ENCODE results near the gene MGAT5B.

Gene MGAT5B

GRCh38 chr17:76927982-76928381 lies 59.8 kb downstream of the MGAT5B start:
- DNase-seq (ENCODE audit: low spot score) = no peak

DNA sequence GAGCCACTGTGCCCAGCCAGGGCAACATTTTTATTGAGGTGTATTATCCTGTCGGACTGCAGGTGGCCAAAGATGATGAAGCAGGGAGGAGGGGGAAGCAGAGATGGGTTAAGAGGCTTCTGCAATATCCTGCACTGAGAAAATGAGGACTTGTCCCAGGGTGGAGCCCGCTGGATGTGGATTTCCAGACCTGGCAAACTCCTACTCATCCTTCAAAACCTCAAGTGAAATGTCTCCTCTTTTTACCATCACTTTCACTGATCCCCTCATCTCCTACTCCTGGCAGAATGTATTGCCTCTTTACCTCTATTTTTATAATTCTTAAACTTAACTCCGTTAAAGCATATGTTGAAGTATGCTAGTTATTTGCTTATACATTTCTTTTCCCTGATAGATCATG lies 60.9 kb downstream of the MGAT5B start:
- DNase-seq (ENCODE audit: low spot score) = no peak

GRCh38 chr17:76929601-76930000 lies 61.4 kb downstream of the MGAT5B start:
- no peak for DNase-seq (ENCODE audit: low spot score)

- no peak for DNase-seq (ENCODE audit: low spot score)
Observed at GRCh38 chr17:76930107-76930506, 61.9 kb downstream of the MGAT5B start.

DNA sequence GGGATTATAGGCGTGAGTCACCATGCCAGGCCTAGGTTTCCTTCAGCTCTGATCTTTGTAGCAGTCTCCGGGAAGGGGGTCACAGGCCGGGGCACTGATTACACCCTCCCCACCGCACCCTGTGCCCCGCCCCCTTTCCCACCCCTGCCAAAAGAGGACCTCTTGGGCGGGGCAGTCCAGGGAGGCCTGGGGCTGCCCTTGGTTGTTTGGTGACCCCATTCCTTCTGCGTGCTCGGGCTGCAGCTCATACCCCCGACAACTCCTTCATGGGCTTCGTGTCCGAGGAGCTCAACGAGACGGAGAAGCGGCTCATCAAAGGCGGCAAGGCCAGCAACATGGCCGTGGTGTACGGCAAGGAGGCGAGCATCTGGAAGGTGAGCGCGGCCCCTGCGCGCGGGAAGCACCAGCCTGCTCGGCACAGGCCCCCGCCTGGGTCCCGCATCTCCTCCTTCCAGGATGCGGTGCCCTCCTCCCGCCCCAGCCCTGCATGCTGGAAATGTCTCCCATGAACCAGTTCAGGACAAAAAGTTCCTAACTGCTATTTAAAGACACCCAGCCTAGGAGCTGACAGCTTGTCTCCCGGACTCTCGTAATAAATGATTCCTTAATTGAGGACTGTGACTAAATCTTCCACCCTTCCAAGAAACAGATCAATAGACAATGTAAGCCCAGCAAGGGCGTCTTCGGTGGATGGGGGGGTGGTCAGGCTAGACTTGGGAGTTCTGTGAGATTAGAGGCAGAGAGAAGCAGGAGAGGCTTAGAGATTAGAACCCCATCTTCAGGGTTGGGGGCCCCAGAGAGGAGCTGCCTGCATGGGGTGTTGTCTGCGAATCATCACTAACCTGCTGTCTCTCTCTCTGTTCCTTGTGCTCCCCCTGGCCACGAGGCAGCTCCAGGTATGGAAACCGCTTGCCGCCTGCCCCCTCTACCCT lies 64.5 kb downstream of the MGAT5B start:
- no peak for DNase-seq (ENCODE audit: low spot score)

DNA sequence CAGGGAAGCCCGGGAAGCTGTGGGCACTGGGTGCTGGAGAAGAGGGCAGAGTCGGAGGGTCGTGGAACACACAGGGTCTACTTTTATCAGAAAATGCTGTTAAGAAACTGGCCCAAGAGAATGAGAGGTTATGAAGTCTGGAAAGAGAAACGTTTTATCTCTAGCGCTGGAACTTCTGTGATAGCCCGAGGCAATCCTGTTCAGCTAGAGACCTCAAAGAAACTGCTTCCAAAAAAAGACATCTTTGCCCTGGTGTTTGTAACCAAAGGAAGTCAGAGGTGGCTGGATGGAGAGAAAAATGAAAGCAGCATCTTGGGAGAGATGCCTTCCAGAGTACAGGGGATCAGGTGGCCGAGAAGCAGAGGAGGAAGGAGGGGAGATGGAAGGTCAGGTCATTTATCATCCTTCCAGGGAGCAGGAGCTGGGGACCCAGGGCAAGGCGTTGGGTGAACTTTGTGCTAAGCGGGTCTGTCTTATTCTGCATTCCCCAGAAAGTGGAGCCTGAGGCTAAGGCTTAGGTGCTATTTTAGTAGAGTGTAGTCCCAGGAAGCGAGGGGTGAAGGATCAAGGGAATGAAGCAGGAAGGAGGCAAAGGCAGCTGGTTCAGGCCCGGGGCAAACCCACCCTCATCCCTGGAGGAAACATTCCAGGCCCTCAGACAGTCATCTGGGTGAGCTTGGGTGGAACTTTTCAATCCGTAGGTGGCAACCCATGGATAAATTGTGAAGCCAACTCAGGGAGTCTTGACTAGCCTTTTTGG lies 66.5 kb downstream of the MGAT5B start:
- no peak for DNase-seq (ENCODE audit: low spot score)

GRCh38 chr17:76935331-76935730 lies 67.1 kb downstream of the MGAT5B start:
- no peak for DNase-seq (ENCODE audit: low spot score)

DNA sequence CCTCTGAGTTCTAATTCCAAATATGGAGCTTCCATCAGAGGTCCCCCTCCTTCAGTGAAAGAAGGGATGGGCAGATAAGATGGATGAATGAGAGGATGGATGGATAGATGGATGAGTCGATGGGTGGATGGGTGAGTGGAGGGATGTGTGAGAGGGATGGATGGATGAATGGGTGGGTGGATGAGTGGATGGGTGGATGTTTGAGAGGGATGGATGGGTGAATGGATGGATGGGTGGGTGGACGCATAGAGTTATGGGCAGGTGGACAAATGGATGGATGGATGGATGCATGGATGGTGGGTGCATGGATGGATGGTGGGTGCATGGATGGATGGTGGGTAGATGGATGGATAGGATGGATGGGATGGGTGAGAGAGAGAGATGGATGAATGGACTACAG lies 69.0 kb downstream of the MGAT5B start:
- DNase-seq (ENCODE audit: low spot score) = no peak

DNA sequence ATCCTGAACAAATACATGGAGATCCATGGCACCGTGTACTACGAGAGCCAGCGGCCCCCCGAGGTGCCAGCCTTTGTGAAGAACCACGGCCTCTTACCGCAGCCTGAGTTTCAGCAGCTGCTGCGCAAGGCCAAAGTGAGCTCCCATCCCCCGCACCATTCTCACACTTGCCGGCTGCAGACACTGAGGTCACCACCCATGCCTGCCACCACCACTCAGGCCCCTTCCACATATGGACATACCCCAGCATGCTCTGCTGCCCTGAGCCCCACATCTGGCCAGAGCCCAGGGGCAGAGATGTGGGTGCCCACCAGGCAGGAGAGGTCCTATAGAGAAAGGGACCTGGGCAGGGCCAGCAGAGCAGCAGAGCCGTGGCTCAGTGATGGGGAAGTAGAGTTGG lies 69.8 kb downstream of the MGAT5B start:
- DNase-seq (ENCODE audit: low spot score) = no peak

GRCh38 chr17:76940295-76940694 lies 72.1 kb downstream of the MGAT5B start:
- no peak for DNase-seq (ENCODE audit: low spot score)

DNA sequence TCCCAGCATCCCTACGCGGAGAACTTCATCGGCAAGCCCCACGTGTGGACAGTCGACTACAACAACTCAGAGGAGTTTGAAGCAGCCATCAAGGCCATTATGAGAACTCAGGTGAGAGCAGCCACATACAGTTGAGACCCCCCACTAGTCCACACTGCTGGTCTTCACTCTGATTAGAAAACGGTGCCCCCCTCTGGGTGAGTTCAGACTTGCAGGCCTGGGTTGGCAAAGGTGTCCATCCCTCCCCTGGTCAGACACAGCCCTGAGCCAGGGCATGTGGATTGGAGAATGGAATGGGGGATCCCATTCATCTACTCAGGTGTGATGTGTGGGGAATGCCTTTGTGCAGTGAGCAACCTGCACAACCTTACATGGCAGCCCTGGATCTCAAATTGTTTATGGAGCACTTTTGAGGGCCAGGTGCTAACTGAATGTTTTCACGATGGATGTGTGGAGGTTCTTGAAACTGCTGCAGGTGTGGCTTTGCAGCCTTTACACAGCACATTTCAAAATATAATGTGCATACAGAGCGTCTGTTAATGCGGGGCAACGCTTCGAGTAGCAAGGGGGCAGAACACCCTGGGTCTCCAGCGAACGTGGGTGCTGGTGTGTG lies 72.6 kb downstream of the MGAT5B start:
- DNase-seq (ENCODE audit: low spot score) = no peak

DNA sequence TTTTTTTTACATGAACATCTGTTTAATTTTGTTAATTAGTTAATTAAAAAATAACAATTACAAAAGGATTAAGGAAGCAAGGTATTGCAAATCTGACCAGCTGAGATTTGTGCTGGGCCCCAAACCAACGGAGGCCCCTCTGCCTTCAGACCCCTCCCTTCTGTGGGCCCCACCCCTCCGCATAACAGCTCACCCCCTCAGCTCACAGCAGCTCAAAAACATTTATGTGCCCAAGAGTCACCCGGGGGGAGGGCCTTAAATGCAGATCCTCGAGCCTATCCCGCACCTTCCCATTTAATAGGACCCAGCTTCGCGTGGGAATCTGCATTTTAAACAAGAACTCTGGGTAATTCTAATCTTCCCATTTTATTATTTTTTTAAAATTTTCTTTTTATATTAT lies 75.0 kb downstream of the MGAT5B start:
- no peak for DNase-seq (ENCODE audit: low spot score)

DNA sequence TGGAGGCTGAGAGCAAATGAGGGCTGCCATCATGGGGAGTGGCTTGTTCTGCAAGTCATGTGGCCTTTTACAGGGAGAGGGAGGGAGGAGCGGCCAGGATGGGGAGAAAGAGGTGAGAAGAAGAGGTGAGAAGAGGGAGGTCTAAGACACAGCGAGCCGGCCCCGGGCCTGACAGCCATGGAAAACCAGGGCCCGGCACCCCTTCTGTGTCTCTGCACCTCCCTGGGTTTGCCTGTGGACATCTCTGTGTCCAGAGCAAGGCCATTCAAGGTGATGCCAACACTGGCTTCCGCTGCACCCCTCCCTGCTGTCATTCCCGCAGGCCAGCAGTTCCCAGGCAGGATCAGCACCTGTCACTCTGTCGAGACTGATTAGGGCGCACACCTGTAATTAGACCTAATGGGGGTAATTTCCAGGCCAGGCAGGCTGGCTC lies 75.6 kb downstream of the MGAT5B start:
- DNase-seq (ENCODE audit: low spot score) = no peak

DNA sequence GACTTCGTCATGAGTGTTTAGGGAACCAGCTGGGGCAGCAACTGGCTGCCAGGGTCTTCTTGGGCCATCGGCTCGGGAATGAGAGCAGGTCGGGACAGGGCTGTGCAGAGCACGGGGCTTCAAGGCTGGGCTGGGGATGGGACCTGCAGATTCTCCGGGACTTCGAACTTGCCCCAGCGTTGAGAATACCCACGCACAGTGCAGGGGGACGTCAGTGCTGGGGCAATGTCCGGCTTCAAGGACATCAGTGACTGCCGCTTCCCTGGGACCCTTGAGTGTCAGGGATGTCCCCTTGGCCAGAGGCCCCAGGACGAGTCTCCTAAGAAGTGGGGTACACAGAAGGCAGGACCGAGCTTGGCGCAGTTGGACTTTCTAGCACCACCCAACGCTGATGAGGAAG lies 76.3 kb downstream of the MGAT5B start:
- no peak for DNase-seq (ENCODE audit: low spot score)

GRCh38 chr17:76946111-76946771 lies 78.0 kb downstream of the MGAT5B start:
- no peak for DNase-seq (ENCODE audit: low spot score)

DNA sequence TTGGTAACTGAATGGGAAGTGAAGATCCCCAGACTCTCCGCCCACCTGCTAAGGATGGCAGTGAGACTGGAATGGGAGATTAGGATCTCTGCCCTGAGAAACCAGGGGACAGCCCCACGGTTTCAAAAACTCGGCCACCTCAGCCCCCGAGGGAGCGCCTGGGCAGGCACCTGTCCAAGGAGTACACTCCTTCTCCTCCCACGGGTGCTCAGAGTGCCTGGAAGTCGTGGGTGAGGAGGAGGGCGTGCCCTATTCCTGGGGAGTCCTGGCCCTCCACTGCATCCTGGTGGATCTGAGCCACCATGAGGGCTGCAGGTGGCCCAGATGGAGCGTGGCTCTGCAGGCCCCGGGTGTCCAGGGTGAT lies 78.5 kb downstream of the MGAT5B start:
- DNase-seq (ENCODE audit: low spot score) = no peak

DNA sequence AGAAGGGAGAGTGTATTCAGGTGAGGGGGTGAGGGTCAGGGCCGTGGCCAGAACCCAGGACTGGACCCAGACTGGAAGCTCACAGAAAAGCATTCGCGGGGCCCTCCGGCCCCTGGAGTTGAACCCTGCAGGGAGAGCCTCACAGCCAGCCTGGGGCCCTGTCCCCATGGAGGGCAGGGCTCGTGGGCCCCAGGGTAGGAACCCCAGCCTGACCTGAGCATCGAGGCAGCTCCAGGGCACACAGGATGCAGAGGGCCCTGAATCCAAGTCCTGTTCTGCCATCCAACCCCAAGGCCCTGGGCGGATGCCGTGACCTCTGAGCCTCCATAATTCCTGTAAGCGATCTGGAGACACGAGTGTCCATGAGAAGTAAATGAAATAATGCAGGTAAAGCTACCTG lies 79.1 kb downstream of the MGAT5B start:
- DNase-seq (ENCODE audit: low spot score) = no peak

DNA sequence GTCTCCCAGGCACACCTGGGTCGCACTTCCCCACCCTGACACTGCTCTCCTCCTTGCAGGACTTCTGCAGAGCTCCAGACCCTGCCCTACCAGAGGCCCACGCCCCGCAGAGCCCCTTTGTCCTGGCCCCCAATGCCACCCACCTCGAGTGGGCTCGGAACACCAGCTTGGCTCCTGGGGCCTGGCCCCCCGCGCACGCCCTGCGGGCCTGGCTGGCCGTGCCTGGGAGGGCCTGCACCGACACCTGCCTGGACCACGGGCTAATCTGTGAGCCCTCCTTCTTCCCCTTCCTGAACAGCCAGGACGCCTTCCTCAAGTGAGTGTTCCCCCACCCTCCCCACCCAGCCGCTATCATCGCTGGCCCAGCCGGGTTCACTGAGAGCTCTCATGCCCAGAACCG lies 79.6 kb downstream of the MGAT5B start:
- no peak for DNase-seq (ENCODE audit: low spot score)

DNA sequence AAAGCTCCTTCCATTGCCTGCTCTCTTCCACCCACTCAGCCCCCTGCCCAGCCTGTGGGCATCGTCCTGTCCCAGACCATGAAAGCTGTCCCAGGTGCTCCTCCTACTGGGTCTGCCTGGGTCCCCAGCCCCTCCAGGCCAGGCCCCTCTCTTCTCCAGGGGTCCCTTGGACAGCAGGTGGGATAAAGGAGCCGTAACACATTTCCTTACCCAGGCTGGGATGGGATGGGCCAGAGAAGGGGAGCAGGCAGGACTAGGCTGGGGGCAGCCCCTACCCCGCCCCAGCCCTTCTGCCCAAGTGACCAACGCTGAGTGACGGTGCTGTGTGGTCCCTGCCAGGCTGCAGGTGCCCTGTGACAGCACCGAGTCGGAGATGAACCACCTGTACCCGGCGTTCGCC lies 80.1 kb downstream of the MGAT5B start:
- DNase-seq (ENCODE audit: low spot score) = no peak

DNA sequence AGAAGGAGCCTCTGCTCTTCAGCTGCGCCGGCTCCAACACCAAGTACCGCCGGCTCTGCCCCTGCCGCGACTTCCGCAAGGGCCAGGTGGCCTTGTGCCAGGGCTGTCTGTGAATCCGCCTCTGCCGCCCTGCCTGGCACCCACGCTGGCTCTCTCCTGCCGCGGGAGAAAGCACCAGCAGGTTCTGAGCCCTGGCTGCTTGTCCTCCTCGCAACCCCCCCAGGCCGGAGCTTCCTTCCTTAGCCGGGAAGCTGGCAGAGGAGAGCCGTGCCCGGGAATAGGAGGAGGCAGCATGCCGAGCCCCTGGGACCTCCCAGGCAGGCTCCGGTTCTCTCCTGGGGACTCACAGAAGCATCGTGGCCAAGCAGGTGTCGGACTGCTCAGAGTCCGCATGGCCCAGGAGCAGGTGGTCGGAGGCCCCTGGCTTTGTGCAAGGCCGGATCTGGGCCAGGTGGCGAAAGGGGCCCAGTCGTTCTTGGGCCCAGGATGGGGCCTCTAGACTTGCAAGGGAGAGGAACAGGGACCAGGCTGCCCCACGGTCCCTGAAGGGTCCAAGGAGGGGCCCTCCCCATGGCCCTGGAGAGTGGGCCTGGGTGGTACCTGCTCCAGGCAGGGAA lies 80.6 kb downstream of the MGAT5B start:
- DNase-seq (ENCODE audit: low spot score) = no peak

DNA sequence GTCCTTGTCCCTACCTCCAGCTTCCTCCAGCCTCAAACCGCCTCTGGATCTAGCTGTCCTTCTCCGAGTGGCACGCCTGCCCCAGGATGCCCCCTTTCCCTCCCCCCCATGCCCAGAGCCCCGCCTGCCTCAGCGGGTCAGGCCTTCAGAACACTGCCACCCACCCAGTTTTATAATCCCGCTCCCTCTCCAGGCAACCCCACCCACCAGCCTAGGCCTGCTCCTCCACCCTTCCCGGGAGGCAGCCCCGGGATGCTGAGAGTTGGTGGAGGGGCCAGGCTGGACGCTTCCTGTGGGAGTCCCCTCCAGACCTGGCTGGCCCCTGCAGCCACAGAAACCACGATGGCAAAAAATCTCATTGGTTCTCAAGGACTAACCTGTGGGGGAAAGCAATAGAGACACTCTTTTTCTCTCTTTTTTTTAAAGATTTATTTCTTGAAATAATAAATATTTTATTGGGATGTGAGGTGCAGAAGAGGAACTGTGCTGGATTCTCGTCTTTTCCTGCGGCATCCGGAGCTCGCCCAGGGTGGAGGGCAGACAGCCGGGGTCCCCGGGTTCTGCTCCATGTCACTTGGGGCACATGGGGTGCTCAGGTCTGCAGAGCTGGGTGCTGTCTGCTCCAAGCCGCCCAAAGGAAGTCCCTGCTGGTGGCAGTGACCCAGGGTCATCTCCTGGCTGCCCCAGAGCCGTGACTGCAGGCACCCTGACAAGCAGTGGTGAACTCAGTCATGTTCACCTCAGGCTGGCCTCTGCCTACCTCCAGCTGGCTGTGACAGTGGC lies 81.9 kb downstream of the MGAT5B start:
- DNase-seq (ENCODE audit: low spot score) = no peak
